ENCODE data around the gene ST3GAL2.
A peak's percentile ranks its signal among the peaks of the same experiment; 100 is the strongest.
"Not testable (repeated sequence)": the region's sequence is repeated elsewhere in the genome, so short reads cannot be mapped to it uniquely, and the experiment has no call there.

ST3GAL2 gene

DNA sequence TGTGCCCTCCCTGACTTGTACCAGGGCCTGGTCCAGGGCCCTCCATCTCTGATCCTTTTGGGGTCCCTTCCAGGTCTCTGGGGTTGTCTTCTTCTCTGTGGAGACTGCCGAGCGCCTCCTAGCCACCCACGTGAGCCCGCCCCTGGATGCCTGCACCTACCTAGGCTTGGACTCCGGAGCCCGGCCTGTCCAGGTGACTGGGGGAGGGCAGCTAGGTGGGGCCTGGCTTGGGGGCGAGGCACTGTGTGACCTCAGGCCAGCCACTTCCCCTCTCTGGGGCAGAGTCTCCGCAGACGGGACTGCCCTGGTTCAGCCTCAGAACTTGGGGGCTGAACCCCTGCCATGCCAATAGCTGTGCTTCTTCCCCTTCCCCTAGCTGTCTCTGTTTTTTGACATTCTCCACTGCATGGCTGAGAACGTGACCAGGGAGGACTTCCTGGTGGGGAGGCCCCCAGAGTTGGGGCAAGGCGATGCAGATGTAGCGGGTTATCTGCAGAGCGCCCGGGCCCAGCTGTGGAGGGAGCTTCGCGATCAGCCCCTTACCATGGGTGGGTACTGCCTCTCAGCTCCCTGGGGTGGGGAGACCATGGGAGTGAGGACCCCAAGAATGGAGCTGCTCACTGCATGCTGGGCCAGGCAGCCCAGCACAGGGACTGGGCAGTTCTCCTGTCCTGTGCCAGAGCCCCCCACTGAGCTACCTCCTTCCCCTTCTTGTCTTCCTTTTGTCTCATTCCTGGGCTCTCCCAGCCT lies 30.1 kb upstream of the ST3GAL2 start:
- no peak overlapping the region for H3K27ac ChIP-seq
- no peak for DNase-seq (ENCODE audit: low read depth, low spot score)

DNA sequence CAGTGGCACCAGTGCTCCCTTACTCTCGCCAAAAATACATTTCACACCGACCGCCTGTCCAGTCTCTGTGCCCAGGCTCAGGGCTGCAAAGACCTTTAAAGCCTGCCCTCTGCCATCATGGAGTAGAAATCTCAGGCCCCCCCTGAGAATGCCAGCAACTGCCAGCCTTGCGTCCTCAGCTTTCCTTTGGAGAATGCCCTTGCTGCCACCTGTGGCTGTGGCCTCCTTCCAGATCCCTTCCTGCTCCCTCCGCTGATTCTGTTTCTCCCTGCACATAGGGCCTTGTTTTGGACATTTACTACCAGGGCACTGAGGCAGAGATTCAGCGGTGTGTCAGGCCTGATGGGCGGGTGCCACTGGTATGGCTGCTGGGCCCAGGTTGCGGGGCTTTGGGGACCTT lies 28.7 kb upstream of the ST3GAL2 start:
- H3K27ac ChIP-seq: no peak overlapping the region
- DNase-seq (ENCODE audit: low read depth, low spot score): no peak

DNA sequence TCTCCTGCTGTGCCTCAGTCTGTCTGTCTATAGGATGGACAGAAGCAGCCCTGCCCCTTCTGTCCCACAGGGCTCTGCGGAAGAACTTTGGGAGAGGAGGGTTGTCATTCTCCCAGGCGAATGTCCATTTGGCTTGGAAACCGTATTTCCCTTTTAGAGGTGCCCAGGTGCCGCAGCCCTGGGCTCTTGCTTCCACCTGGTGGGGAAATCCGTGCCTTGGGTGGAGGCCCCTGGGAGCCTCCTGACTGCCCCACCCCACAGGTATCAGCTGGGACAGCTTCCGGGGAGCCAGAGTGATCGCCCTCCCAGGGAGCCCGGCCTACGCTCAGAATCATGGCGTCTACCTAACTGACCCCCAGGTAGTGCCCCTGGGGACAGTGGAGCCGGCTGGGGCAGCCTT lies 28.2 kb upstream of the ST3GAL2 start:
- no peak for DNase-seq (ENCODE audit: low read depth, low spot score)
- H3K27ac ChIP-seq: no peak overlapping the region

DNA sequence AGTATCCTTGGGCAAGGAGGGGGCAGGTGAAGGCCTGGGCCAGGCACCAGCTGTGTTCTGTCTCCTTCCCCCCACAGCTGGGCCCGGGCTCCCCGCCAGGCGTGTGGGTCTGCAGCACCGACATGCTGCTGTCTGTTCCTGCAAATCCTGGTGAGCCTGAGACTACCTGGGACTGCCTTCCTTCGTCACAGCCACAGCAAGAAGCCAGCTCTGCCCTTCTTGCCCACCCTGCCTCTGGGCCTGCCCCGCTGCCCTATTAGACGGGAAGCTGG lies 27.8 kb upstream of the ST3GAL2 start:
- H3K27ac ChIP-seq: no peak overlapping the region

DNA sequence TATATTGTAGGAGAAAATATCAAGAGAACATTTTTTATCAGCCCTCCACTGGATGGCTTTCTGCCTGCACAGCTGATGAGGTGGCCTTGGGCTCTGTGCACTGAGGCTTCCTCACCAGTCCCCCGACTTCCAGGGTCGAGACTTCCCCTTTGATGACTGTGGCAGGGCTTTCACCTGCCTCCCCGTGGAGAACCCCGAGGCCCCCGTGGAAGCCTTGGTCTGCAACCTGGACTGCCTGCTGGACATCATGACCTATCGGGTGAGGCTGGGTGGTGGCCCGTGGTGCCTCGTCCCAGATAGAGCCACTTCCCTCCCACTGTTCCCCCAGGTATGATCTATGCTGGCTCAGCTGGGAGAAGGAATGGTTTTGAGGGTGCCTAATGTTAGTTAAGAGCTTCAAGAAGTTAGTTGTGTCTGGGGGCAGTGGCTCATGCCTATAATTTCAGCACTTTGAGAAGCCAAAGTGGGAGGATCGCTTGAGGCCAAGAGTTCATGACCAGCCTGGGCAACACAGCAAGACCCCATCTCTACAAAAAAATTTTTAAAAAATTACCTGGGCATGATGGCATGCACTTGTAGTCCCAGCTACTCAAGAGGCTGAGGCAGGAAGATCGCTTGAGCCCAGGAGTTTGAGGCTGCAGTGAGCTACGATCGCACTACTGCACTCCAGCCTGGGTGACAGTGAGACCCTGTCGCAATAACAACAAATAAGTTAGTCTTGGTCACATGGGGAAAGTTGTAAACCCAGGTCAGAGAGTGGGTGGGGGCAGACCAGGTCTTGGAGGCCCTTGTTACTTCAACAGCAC lies 27.3 kb upstream of the ST3GAL2 start:
- H3K27ac ChIP-seq: no peak overlapping the region
- no peak for DNase-seq (ENCODE audit: low read depth, low spot score)

More for the DNA sequence above, 27.8 kb upstream of the ST3GAL2 start:
- DNase-seq (ENCODE audit: low read depth, low spot score): no peak

DNA sequence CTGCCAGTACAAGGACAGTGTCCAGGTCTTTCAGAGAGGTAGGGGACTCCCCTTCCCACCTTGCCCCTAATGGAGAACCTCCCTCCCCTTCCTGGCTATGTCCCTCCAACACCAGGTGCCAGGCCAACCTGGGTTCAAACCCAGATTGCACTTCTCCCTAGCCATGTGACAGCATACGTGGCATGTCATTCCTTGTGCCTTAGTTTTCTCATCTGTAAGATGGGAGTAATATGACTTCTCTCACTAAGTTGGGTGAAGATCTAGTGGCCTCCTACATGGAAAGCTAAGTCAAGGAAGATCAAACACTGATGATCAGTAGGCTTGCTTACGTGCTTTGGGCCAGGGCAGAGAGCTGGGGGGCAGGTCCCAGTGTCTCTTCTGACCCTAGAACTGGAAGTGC lies 24.3 kb upstream of the ST3GAL2 start:
- DNase-seq (ENCODE audit: low read depth, low spot score): no peak

DNA sequence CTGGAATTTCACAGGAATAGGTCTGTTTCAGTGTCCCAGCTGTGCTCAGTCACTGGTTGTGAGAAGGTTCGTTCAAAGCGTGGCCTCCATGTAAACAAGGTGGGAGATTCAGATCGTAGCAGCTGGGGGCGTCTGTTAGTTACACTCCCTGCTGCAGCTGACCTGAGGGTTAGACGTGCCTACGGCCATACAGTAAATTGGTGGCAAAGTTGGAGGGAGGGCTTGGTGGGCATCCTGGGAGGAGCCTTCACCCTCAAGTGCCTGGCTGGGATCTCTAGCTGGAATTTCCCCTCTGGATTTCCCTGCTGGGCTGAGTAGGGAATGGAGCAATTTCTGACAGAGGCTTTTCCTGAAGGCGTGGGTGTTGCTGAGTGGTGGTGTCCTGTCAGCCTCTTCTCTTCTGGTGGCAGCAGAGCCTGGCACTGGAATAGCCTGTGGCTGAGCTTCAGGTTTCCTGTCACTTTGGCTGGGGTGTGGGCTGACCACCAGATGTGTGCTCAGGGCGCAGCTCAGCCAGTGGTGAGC lies 21.9 kb upstream of the ST3GAL2 start:
- DNase-seq (ENCODE audit: low read depth, low spot score): no peak
- H3K27ac ChIP-seq: no peak overlapping the region

More for the DNA sequence above, 24.3 kb upstream of the ST3GAL2 start:
- H3K27ac ChIP-seq: no peak overlapping the region

DNA sequence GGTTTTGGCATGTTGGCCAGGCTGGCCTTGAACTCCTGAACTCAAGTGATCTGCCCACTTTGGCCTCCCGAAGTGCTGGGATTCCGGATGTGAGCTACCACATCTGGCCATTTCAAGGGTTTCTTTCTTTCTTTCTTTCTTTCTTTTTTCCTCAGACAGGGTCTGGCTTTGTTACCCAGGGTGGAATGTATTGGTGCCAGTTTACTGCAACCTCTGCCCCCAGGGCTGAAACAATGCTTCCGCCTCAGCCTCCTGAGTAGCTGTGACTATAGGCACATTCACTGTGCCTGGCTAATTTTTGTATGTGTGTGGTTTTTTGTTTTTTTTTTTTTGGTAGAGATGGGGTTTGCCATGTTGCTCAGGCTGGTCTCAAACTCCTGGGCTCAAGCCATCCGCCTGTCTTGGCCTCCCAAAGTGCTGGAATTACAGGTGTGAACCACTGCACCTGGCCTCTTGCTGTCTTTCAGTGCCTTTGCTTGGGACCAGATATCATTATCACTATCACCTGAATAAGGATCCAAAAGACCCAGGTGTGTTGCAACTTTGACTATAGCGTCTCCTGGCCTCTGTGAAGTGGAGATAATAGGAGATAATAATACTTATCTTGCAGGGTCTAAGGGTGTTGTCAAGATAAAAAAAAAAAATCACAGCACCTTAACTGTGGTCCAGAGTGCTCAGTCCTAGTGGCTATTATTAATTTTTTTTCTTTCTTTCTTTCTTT lies 18.7 kb upstream of the ST3GAL2 start:
- no peak overlapping the region for H3K27ac ChIP-seq
- DNase-seq (ENCODE audit: low read depth, low spot score): no peak

DNA sequence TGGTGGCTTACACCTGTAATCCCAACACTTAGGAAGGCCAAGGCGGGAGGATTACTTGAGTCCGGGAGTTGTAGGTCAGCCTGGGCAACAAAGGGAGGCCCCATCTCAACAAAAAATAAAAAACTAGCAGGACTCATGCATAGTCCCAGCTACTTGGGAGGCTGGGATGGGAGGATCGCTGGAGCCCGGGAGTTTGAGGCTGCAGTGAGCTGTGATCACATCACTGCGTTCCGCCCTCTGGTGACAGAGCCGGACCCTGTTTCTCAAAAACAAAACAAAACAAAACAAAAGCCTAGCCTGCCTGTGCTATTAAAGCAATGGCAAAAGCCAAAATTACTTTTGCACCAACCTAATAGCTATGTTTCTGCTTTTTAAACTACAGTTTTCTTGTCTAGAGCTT lies 17.0 kb upstream of the ST3GAL2 start:
- no peak for DNase-seq (ENCODE audit: low read depth, low spot score)
- H3K27ac ChIP-seq: no peak overlapping the region

DNA sequence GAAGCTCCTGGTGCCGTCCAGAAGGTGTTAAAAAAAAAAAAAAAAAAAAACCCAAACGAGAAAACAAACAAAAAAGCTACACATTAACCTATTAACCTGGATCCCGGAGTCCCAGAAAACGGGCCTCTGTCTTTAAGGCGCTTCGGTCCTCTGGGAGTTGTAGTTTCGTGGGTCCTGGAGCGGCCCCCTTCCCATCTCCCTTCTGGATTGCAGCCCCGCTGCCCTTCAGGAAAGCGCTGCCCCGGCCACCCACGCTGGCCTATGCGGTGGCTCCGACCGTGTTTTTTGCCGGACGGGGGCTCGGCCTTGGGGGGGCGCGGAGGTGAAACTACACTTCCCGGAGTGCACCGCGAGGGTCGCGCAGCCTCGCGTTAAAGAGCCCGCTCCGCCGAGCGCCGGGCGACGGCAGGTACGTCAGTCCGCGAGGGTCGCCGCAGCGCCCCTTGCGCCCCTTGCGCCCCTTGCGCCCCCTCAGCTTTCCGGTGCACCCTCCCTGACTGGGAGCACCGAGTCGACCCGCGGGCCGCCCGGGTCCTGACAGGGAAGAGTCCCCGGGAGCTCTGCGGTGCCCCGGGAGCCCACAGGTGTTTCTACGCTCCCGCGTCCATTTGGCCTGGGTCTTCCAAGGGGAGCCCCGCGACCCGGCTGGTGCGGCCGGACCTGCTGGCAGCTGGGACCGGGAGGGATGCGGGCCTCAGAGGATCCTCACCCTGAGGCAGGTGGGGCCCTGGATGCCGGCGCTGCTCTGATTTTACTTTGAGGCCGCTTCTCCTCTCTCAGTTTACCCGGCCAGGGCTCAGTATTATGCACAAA lies 15.5 kb upstream of the ST3GAL2 start, which contains the start of gene FCSK:
FCSK (plus strand) TSS at position 374 of the 813 bp plus-strand sequence. CDS start 8,596 bp downstream, outside the sequence.
- peak within 1 kb of the TSS; percentile 70 for H3K27ac ChIP-seq
- DNase-seq (ENCODE audit: low read depth, low spot score): no peak

DNA sequence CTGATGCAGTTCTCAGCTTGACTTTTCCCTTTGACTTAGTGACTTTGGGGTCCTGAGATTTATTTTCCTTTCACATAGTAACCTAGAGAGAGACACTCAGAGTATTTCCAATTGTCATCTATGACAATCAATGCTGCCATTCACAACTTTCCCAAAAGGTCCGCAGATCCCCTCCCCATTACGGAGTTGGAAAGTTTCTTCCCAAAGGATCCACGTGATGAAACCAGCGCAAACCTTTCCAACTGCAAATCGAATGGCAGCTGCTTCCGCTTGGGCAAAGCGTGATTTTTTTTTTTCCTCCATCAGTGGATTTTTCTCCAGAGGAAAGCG lies 15.0 kb upstream of the ST3GAL2 start:
- DNase-seq (ENCODE audit: low read depth, low spot score): no peak
- peak overlapping the region; percentile 70 for H3K27ac ChIP-seq

DNA sequence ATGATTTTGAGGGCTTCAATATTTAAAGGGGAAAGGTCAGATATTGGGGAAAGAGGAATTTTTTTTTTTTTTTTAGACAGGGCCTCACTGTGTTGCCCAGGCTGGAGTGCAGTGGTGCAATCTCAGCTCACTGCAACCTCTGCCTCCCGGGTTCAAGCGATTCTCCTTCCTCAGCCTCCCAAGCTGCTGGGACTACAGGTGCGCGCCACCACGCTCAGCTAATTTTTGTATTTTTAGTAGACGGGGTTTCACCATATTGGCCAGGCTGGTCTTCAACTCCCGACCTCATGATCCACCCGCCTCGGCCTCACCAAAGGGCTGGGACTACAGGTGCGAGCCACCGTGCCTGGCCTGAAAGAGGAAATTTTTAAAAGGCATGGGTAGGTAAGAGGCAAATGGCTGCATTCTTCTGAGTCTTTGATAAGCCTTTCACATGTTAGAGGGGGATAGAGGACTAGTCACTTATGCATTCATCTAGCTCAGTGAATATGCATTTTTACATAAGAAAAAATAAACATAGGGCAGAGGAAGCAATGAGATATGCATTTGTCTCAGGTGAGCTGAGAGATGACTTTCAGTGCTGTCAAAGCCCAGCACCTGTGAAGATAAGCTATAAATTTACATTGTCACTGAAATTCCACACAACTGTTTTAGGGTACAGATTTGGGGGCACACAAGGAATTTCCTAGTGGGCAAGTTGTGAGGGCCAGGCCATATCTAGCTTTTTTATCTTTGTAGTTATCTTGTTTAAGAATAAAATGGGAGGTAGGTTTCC lies 14.4 kb upstream of the ST3GAL2 start:
- no peak for DNase-seq (ENCODE audit: low read depth, low spot score)
- peak overlapping the region; percentile 70 for H3K27ac ChIP-seq

DNA sequence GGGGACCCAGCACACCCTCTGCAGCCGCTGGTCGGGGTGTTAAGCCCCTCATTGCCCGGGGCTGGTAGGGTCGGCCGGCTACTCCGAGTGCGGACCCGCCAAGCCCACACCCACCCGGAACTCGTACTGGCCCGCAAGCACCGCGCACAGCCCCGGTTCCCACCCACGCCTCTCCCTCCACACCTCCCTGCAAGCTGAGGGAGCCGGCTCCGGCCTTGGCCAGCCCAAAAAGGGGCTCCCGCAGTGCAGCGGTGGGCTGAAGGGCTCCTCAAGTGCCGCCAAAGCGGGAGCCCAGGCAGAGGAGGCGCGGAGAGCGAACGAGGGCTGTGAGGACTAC lies 12.1 kb upstream of the ST3GAL2 start:
- not testable (repeated sequence) for DNase-seq (ENCODE audit: low read depth, low spot score); H3K27ac ChIP-seq

DNA sequence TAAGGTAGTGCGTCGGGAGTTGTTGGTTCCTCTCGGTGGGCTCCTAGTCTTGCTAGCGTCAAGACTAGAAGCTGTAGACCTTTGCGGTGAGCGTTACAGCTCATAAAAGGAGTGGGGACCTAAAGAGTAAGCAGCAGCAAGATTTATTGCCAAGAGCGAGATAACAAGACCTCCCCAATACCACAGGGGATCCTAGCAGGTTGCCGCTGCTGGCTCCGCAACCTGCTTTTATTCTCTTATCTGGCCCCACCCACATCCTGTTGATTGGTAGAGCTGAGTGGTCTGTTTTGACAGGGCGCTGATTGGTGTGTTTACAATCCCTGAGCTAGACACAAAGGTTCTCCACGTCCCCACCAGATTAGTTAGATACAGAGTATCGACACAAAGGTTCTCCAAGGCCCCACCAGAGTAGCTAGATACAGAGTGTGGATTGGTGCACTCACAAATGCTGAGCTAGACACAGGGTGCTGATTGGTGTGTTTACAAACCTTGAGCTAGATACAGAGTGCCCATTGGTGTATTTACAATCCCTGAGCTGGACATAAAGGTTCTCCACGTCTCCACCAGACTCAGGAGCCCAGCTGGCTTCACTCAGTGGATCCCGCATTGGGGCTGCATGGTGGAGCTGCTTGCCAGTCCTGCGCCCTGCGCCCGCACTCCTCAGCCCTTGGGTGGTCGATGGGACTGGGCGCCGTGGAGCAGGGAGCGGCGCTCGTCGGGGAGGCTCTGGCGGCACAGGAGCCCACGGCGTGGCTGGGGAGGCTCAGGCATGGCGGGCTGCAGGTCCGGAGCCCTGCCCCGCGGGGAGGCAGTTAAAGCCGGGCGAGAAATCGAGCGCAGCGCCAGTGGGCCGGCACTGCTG lies 11.5 kb upstream of the ST3GAL2 start:
- not testable (repeated sequence) for DNase-seq (ENCODE audit: low read depth, low spot score); H3K27ac ChIP-seq

DNA sequence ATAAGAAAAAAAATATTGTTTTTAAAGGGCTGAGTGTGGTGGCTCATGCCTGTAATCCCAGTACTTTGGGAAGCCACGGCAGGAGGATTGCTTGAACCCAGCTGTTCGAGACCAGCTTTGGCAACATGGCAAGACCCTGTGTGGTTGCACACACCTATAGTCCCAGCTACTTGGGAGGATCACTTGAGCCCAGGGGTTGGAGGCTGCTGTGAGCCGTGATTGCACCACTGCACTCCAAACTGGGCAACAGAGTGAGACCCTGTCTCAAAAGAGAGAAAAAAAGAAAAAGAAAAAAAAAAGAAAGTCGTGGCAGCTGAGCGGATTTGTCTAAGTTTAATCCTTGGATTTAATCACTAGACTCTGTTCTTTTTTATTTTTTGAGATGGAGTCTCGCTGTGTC lies 9.2 kb upstream of the ST3GAL2 start:
- no peak for DNase-seq (ENCODE audit: low read depth, low spot score)
- H3K27ac ChIP-seq: no peak overlapping the region

DNA sequence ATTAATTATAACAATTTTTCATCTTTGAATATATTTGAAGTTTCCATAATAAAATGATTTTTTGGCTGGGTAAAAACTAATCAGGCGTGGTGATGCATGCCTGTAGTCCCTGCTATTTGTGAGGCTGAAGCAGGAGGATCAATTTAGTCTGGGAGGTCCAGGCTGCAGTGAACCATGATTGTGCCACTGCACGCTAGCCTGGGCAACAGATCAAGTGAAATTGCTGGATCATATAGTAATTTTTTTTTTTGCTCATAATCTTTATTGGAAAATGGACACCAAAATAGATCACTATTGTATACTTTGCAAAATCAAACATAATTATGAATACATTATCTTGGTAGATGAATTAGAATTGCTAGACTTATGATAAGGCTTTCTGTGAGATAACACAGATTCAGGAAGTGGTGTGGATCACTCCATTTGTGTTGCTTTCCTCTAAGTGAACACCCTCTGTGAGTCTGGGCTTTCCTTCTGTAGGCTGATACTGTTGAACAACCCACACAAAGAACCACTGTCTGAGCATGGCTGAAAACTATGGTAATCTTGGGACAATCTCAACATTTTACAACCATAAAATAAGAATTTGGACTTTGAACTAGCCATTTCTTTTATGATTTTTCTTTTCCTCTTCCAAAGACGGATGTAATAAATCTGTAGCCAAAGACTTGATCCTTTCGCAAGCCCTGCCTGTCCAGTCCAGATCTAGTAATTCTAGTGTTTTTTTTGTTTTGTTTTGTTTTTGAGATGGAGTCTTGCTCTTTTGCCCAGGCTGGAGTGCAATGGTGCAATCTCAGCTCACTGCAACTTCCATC lies 5.6 kb upstream of the ST3GAL2 start:
- no peak overlapping the region for H3K27ac ChIP-seq
- no peak for DNase-seq (ENCODE audit: low read depth, low spot score)

DNA sequence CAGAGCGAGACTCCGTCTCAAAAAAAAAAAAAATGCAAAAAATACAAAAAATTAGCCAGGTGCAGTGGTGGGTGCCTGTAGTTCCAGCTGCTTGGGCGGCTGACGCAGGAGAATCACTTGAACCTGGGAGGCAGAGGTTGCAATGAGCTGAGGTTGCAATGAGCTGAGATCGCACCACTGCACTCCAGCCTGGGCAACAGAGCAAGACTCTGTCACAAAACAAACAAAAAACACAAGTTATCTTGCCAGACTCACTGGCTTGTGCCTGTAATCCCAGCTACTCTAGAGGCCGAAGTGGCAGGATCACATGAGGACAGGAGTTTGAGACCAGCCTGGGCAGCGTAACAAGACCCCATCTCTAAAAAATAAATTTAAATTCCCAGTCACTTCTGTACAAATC lies 3.4 kb upstream of the ST3GAL2 start:
- no peak overlapping the region for H3K27ac ChIP-seq
- DNase-seq (ENCODE audit: low read depth, low spot score): no peak
